MG63 (cell line): ENCODE results near the gene PTPRD. TPM values are rescaled to one million over a fixed set of nuclear protein-coding genes. Genes with fewer than 3 reads are reported as not detected.

Experiments
- DNase-seq: peaks from one replicate; pipeline ENCODE4 v3.0.0-alpha.2; 2020
- H3K27me3 ChIP-seq: fragments of 250-450 bp; sonication (Bioruptor Pico); 2 replicates; pipeline ENCODE4 v1.5.1; 2020; ENCODE audit warnings: mild to moderate bottlenecking, moderate library complexity
- H3K36me3 ChIP-seq: fragments of 250-450 bp; sonication (Bioruptor Pico); 2 replicates; pipeline ENCODE4 v1.5.1; 2020; ENCODE audit warnings: mild to moderate bottlenecking, moderate library complexity
- H3K4me3 ChIP-seq: fragments of 250-450 bp; sonication (Bioruptor Pico); 2 replicates; pipeline ENCODE4 v1.5.1; 2020; ENCODE audit warnings: mild to moderate bottlenecking, moderate library complexity
- H3K9me3 ChIP-seq: fragments of 250-450 bp; sonication (Bioruptor Pico); 2 replicates; pipeline ENCODE4 v1.5.1; 2020; ENCODE audit warnings: mild to moderate bottlenecking, moderate library complexity
- total RNA-seq: library from RNA; depleted of rRNA; stranded (reverse); fragments of >200 nt; shearing (Covaris generic); gene quantifications from 2 replicates; pipeline ENCODE4 v1.2.3, GENCODE V29; 2014; ENCODE audit warnings: low replicate concordance

The PTPRD gene
- total RNA-seq, 1 experiment from 2014 or later, result not detected

- no peaks in the 10 kb centered on the region for H3K36me3 ChIP-seq
- no peaks in the 10 kb centered on the region for H3K27me3 ChIP-seq
- no peak overlapping the region for H3K4me3 ChIP-seq
- no peaks in the 10 kb centered on the region for H3K9me3 ChIP-seq
- DNase-seq, result no peak
These were observed 359.5 kb downstream of the PTPRD start for GRCh38 chr9:10253341-10253740.

DNA sequence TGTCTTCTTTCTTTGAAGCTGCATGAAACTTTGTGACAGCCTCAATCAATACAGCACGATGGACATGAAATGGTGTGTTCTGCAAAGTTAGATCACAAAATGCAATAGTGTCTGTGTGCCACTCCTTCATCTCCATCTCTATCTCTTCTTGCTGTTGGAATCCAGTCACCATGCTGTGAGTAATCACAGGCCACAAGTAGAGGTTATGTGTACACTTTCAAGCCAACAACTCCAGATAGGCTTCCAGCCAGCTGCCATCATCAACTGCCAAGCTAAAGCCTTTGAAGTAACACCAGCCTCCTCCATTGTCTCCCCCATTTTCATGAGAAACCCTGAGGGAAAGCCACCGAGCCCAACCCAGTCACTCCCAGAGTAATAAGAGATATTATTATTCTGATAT lies 360.6 kb downstream of the PTPRD start:
- no peak overlapping the region for H3K4me3 ChIP-seq
- no peaks in the 10 kb centered on the region for H3K36me3 ChIP-seq
- no peaks in the 10 kb centered on the region for H3K9me3 ChIP-seq
- H3K27me3 ChIP-seq, result no peaks in the 10 kb centered on the region
- DNase-seq, result no peak

- Histone ChIP-seq H3K36me3 (no peaks in the 10 kb centered on the region), H3K27me3 (no peaks in the 10 kb centered on the region), H3K9me3 (no peaks in the 10 kb centered on the region), H3K4me3 (no peak overlapping the region)
- DNase-seq, result no peak
These were observed 361.3 kb downstream of the PTPRD start for GRCh38 chr9:10251490-10251889.

- Histone ChIP-seq H3K4me3 (no peak overlapping the region), H3K9me3 (no peaks in the 10 kb centered on the region), H3K27me3 (no peaks in the 10 kb centered on the region), H3K36me3 (no peaks in the 10 kb centered on the region)
- DNase-seq, result no peak
These were observed 362.6 kb downstream of the PTPRD start for GRCh38 chr9:10250219-10250618.

DNA sequence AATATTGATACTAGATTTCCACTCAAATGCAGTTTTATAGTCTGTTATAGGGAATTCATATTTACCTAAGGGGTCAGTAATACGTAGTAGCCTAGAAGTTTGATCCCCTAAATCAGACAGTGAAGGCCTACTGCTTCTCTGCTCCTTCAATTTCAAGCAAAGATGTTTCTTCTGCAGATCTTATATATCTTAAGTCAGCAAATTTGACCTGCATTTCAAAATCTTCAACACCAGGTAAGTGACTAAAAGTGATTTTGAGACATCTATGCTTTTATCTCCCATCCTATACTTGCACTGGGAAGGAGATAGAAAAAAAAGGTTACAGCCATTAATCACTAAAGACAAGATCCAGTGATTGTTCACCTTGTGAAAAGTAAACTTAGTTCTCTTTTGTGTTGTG lies 363.9 kb downstream of the PTPRD start:
- Histone ChIP-seq H3K4me3 (no peak overlapping the region), H3K36me3 (no peaks in the 10 kb centered on the region), H3K9me3 (no peaks in the 10 kb centered on the region), H3K27me3 (no peaks in the 10 kb centered on the region)
- no peak for DNase-seq

DNA sequence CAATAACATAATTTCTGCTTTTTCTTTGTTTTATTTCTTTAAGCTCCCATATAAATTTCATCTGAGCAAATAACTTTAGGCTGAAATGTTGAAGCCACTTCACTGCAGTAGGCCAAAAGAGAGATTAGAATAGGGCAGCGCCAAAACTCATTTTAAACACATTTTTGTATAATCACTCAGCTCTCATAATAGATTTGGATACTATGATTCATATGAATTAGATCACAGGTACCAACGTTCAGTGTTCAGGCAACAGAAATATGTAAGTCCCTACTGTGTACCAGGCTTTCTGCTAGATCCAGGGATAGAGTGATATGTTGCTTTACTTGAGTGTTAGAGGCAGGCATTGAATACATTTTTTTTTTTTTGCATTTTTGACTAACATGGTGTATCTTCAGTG lies 370.5 kb downstream of the PTPRD start:
- no peak for DNase-seq
- Histone ChIP-seq H3K36me3 (no peaks in the 10 kb centered on the region), H3K27me3 (no peaks in the 10 kb centered on the region), H3K4me3 (no peak overlapping the region), H3K9me3 (no peaks in the 10 kb centered on the region)

DNA sequence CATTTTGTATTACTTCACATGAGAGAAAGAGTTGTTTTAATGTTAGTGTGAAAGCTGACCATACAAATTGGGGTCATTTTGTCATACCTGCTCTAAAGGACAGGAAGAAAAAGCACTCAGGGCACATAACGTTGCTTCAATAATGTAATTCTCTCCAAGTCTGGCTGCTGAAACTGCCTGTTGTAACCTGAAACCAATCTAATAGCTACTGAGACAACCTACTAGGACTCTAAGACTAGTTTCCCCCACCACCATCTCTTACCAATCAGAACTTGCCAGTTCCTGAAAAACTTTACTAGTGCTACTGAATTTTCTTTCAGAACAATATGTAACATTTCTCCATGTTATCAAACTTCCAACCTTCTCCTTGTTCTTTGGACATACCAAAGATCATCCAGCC lies 374.7 kb downstream of the PTPRD start:
- DNase-seq, result no peak
- Histone ChIP-seq H3K9me3 (no peaks in the 10 kb centered on the region), H3K4me3 (no peak overlapping the region), H3K36me3 (no peaks in the 10 kb centered on the region), H3K27me3 (no peaks in the 10 kb centered on the region)

DNA sequence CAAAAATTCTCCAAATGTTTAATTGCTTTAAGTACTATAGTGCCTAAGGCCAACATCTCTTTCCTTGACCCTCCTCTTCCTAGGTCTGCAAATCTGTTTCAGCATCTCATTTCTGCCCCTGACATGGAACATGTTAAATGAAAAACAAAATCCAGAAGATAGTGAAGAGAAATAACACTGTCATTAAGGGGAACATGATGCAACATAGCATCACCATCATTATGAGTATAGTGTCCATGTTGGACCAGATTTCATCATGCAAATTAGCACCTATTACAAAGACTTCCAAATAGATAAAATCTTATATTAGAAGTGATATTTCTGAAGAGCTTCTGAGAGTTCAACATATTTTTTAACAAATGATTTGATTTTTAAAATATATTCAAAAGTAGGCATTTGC lies 375.2 kb downstream of the PTPRD start:
- Histone ChIP-seq H3K9me3 (no peaks in the 10 kb centered on the region), H3K36me3 (no peaks in the 10 kb centered on the region), H3K27me3 (no peaks in the 10 kb centered on the region), H3K4me3 (no peak overlapping the region)
- no peak for DNase-seq

GRCh38 chr9:10236161-10236560 lies 376.6 kb downstream of the PTPRD start:
- H3K27me3 ChIP-seq, result no peaks in the 10 kb centered on the region
- H3K9me3 ChIP-seq, result no peaks in the 10 kb centered on the region
- no peak overlapping the region for H3K4me3 ChIP-seq
- no peaks in the 10 kb centered on the region for H3K36me3 ChIP-seq
- DNase-seq, result no peak

DNA sequence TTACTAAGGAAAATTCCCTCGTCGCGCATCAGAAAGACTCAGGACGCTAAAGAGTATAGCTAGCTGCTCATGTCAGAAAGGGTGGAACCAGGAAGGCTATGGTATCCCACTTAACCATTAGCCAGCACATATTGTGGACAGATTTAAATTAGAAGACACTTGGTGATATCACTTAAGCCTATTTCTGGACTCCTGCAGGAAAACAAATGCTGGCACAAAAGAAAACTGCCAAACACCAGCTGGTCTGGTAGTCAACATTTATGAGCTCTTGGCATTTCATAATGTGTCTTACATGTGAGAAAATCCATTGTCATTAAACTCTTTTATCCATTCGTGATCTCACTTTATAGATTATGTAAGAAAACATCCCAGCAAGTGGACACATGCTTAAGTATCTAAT lies 377.4 kb downstream of the PTPRD start:
- no peaks in the 10 kb centered on the region for H3K36me3 ChIP-seq
- no peak for DNase-seq
- no peaks in the 10 kb centered on the region for H3K27me3 ChIP-seq
- H3K4me3 ChIP-seq, result no peak overlapping the region
- H3K9me3 ChIP-seq, result no peaks in the 10 kb centered on the region

DNA sequence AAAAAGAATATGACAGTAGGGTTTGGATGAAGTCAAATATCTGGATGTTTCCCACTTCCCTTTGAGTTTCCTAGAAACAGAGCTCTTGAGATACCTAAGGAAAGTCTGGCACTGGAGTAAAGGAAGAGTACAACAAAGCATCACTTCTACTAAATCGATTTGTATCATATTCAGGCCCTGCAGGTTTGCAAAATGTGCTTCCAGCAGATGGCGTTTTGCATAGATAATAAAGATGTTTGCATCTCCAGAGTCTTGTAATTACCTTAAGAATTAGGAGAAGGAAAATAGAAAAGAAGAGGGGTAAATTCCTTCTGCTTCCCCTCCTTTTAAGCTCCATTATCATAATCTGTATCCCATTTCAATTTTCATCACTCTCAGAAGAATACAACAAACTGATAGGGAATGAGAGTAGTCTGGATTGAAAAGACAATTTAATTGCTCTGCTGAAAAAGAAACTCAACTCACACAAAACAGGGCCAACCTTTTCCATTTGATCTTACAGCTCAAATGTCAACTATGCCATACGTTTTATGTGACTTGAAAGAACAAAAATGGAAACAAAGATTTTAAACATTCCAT lies 380.4 kb downstream of the PTPRD start:
- H3K9me3 ChIP-seq, result no peaks in the 10 kb centered on the region
- H3K36me3 ChIP-seq, result no peaks in the 10 kb centered on the region
- no peak overlapping the region for H3K4me3 ChIP-seq
- no peak for DNase-seq
- no peaks in the 10 kb centered on the region for H3K27me3 ChIP-seq

- Histone ChIP-seq H3K4me3 (no peak overlapping the region), H3K36me3 (no peaks in the 10 kb centered on the region), H3K9me3 (no peaks in the 10 kb centered on the region), H3K27me3 (no peaks in the 10 kb centered on the region)
- DNase-seq, result no peak
These were observed 382.3 kb downstream of the PTPRD start for GRCh38 chr9:10230512-10230911.

DNA sequence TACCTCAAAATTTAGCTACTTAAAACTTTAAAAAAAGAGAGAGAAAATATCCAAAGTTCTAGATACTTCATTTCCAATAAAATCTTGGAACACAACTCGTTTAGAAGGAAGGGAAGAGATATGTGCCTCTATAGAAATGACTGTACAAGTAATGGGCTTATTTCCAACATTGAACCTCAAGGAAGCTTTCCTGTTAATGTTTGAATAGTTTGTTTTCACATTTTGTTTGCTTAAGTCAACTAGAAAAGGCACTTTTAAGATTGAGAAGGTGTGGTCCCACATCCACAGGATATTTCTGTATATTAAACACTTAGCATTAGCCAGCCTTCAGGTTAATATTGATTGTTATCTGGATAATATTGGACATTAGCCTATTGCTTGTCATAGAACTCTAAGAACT lies 384.7 kb downstream of the PTPRD start:
- Histone ChIP-seq H3K36me3 (no peaks in the 10 kb centered on the region), H3K4me3 (no peak overlapping the region), H3K9me3 (no peaks in the 10 kb centered on the region), H3K27me3 (no peaks in the 10 kb centered on the region)
- no peak for DNase-seq

DNA sequence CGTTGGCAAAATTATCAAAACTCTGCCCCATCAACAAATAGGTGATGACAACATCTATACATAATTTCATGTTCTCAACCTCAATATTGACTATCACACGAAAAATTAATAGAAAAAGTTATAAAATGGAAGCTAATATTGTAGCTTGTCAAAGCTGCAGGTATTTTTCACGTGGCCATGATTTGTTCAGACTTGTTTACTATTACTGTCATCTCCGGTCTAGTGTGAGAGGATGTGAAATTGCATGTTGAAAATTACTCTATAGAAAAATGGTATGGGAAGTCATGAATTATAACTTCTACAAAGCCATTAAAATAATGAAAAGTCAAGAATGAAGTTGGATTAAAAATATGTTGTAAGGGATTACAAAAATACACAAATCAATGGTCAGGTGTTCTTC lies 385.8 kb downstream of the PTPRD start:
- no peak for DNase-seq

GRCh38 chr9:10212702-10213101 lies 400.1 kb downstream of the PTPRD start:
- H3K36me3 ChIP-seq, result no peaks in the 10 kb centered on the region
- H3K9me3 ChIP-seq, result no peaks in the 10 kb centered on the region
- no peaks in the 10 kb centered on the region for H3K27me3 ChIP-seq
- H3K4me3 ChIP-seq, result no peak overlapping the region
- DNase-seq, result no peak

More for the DNA sequence above, 385.8 kb downstream of the PTPRD start:
- H3K4me3 ChIP-seq, result no peak overlapping the region
- H3K36me3 ChIP-seq, result no peaks in the 10 kb centered on the region
- H3K27me3 ChIP-seq, result no peaks in the 10 kb centered on the region
- no peaks in the 10 kb centered on the region for H3K9me3 ChIP-seq

DNA sequence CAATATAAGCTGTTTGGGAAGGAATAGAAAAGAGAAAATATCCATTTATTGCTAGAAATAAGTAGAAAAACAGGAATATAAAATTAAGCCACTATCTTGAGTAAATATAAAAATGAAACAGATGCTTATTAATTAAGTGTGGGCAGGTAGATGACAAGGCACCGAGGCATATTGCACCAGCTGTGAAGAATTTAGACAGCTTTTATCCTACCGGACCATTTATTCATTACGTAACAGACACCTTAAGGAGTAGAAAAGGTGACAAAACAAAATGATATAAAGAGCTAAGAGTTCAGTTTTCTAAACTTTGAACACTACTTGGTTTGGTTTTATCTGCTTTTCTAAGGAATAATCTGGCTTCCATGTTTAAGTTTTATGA lies 404.1 kb downstream of the PTPRD start:
- no peak for DNase-seq
- Histone ChIP-seq H3K4me3 (peak overlapping the region; percentile 30), H3K27me3 (no peaks in the 10 kb centered on the region), H3K36me3 (no peaks in the 10 kb centered on the region), H3K9me3 (no peaks in the 10 kb centered on the region)

GRCh38 chr9:10204276-10204675 lies 408.5 kb downstream of the PTPRD start:
- H3K4me3 ChIP-seq, result no peak overlapping the region
- DNase-seq, result no peak
- no peaks in the 10 kb centered on the region for H3K27me3 ChIP-seq
- H3K9me3 ChIP-seq, result no peaks in the 10 kb centered on the region
- H3K36me3 ChIP-seq, result no peaks in the 10 kb centered on the region

DNA sequence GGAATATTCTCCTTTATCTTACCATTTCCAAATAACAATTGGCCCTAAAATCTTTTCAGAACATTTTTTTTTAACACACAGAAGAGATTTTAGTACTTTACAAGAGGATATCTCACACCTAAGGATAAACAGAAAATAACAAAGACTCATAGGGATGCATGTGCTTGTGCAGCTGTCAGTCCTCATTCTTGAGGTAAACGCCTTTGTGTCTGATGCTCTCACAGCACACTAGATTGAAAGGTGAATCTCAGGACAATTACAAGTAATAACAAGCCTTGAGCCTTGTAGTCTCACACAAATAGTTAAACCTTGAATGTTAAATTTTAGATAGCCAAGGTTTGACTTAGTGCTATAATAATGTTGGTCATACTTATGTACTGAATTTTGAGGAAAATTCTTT lies 439.2 kb downstream of the PTPRD start:
- Histone ChIP-seq H3K4me3 (no peak overlapping the region), H3K27me3 (no peaks in the 10 kb centered on the region), H3K36me3 (no peaks in the 10 kb centered on the region), H3K9me3 (no peaks in the 10 kb centered on the region)
- no peak for DNase-seq

- H3K27me3 ChIP-seq, result no peaks in the 10 kb centered on the region
- H3K36me3 ChIP-seq, result no peaks in the 10 kb centered on the region
- H3K9me3 ChIP-seq, result no peaks in the 10 kb centered on the region
- H3K4me3 ChIP-seq, result no peak overlapping the region
- no peak for DNase-seq
These were observed 440.3 kb downstream of the PTPRD start for GRCh38 chr9:10172476-10172875.
